Stomach (tissue), 9 donors: ENCODE results near the gene RNASEH2A. TPM values are rescaled to one million over a fixed set of nuclear protein-coding genes. Genes with fewer than 3 reads are reported as not detected.
A peak's percentile ranks its signal among the peaks of the same experiment; 100 is the strongest.

Experiments
- DNase-seq, 2 donors: peaks; one replicate each; pipeline versions ENCODE4 v3.0.0 to v3.0.0-alpha.2; 2013 to 2019
- H3K27ac ChIP-seq, 5 donors: fragments of 200-600 bp in 4 of 5; sonication (generic) in 4 of 5; one replicate each; pipeline ENCODE4 v1.5.1; 2013 to 2019; ENCODE audit warnings: mild to moderate bottlenecking in 1 of 5, moderate library complexity in 1 of 5
- H3K27me3 ChIP-seq, 3 donors: fragments of 200-600 bp; sonication (generic); one replicate each; pipeline ENCODE4 v1.5.1; 2017 to 2019; ENCODE audit warnings: mixed run types in 1 of 3
- H3K36me3 ChIP-seq, 4 donors: fragments of 200-600 bp; sonication (generic); 1 replicate in 3 of 4; 2 replicates in 1 of 4; pipeline ENCODE4 v1.5.1; 2016 to 2019
- H3K4me1 ChIP-seq, 4 donors: fragments of 200-600 bp; sonication (generic); one replicate each; pipeline ENCODE4 v1.5.1; 2016 to 2019
- H3K4me3 ChIP-seq, 4 donors: fragments of 200-600 bp; sonication (generic) in 3 of 4; one replicate each; pipeline ENCODE4 v1.5.1; 2016 to 2019; ENCODE audit warnings: mild to moderate bottlenecking in 1 of 4
- H3K9me3 ChIP-seq, 4 donors: fragments of 200-600 bp; sonication (generic); one replicate each; pipeline ENCODE4 v1.5.1; 2016 to 2019
- EP300 ChIP-seq: sonication (generic); formaldehyde crosslinking; IDR thresholded peaks from one replicate; pipeline ENCODE4 v1.6.1; 2017; ENCODE audit warnings: antibody characterized with exemption
- POLR2A ChIP-seq, 4 donors: fragments of 450-650 bp; IDR thresholded peaks; one replicate each; pipeline ENCODE4 v1.6.1; 2016; ENCODE audit warnings: antibody characterized with exemption in 4 of 4, control low read depth in 2 of 4, mild to moderate bottlenecking in 1 of 4, moderate library complexity in 1 of 4
- POLR2AphosphoS5 ChIP-seq, 3 donors: sonication (generic); formaldehyde crosslinking; IDR thresholded peaks; one replicate each; pipeline ENCODE4 v1.6.1; 2016; ENCODE audit warnings: antibody characterized with exemption in 3 of 3
- WGBS, 5 donors: extraction: QIAGEN DNeasy Blood & Tissue Kit in 3 of 5; methylation state at CpG; one replicate each; pipeline versions ENCODE4 v1.1.5 to v1.1.7; 2013 to 2018; 5-methylcytosine and 5-hydroxymethylcytosine counted together
- intact Hi-C: fragments of 100-400 bp; cut with DNase I; formaldehyde crosslinking; loops from one replicate; pipeline ENCODE4 v1.15.1; 2023; ENCODE audit warnings: low total_unique reads
- polyA plus RNA-seq, 3 donors: library from polyadenylated mRNA; stranded (reverse); fragments of 200-250 nt; gene quantifications; one replicate each; pipeline ENCODE4 v1.2.3, GENCODE V29; 2013
- total RNA-seq, 5 donors: library from RNA; depleted of rRNA; stranded (reverse); fragments of >200 nt; gene quantifications; one replicate each; pipeline versions ENCODE4 v1.1.0 to v1.2.3, GENCODE V29; 2014 to 2016
- TF ChIP-seq, protein P1 (sequence below), 7 experiments: fragments of 450-650 bp in 4 of 7; fragments of 200-600 bp in 3 of 7; sonication (generic) in 3 of 7; IDR thresholded peaks; one replicate each; pipeline ENCODE4 v1.5.1; 2016 to 2019; ENCODE audit warnings: antibody characterized with exemption in 7 of 7, control low read depth in 2 of 7, mild to moderate bottlenecking in 1 of 7
- donor health status: healthy with polysubstance abuse.
- donor health status: Bipolar disorder and iron deficiency.
- donor health status: healthy.

Gene RNASEH2A
- total and polyA plus RNA-seq, 8 donors = 0.45 to 36.2 (median 6.3) TPM

DNA sequence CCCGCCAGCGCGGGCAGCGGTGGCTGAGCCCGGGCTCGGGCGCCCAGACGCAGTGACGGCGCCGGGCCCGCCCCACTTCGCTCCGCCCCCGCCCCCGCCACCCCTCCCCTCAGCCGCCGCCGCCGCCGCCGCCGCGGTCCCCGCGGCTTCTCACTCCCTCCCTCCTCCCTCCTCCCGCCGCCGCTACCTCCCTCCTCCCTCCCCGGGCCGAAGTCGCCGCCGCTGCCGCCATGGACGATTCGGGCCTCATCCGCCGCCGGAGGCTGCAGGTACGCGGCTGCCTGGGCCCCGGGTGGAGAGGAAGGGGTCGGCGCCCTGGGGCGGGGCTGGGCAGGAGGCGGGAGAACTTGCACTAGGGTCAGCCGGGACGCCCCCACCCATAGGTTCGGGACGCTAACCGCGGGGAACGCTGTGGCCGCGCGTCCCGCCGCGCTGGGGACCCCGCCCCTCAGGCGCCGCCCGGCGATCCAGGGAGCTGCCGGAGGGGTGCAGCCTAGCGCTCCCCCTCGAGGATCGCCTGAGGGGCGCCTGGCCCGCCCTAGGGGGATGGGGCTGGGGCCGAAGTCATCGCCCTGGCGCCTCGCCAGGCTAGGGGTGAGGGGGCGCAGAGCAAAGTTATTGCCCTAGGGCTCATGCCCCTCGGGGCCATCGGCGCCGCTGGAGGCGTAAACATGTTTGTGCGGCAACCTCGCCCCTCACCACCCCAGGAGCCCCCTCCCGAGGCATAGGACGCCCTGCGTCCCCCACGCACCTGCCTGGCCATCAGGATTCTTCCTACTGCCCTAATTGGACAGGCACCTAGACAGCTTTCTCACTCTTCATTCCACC lies 27.6 kb downstream of the RNASEH2A start:
- 1 to 4% (median 2%) methylated on average over 28 to 79 of the region's 87 CpGs for WGBS, 5 donors
- Histone ChIP-seq H3K4me3 (peak overlapping the region; percentile 45 to 65 (median 48)), H3K9me3 (no peaks in the 10 kb centered on the region), H3K27me3 (peaks cover 38 to 100% (median 94%) of the 10 kb centered on the region in 3 donors), H3K27ac (no peak overlapping the region), H3K36me3 (no peaks in the 10 kb centered on the region), H3K4me1 (peaks cover 22 to 54% (median 46%) of the 10 kb centered on the region in 4 donors)
- intact Hi-C loops = no loop called here
- TF ChIP-seq POLR2AphosphoS5 (IDR thresholded peaks at IDR 0.05) (no peak), EP300 (no peak), POLR2A (IDR thresholded peaks at IDR 0.05) (no peak)
- TF ChIP-seq, protein P1, sequence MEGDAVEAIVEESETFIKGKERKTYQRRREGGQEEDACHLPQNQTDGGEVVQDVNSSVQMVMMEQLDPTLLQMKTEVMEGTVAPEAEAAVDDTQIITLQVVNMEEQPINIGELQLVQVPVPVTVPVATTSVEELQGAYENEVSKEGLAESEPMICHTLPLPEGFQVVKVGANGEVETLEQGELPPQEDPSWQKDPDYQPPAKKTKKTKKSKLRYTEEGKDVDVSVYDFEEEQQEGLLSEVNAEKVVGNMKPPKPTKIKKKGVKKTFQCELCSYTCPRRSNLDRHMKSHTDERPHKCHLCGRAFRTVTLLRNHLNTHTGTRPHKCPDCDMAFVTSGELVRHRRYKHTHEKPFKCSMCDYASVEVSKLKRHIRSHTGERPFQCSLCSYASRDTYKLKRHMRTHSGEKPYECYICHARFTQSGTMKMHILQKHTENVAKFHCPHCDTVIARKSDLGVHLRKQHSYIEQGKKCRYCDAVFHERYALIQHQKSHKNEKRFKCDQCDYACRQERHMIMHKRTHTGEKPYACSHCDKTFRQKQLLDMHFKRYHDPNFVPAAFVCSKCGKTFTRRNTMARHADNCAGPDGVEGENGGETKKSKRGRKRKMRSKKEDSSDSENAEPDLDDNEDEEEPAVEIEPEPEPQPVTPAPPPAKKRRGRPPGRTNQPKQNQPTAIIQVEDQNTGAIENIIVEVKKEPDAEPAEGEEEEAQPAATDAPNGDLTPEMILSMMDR (IDR thresholded peaks at IDR 0.05) = no peak
- DNase-seq = peak; percentile 28 to 71

DNA sequence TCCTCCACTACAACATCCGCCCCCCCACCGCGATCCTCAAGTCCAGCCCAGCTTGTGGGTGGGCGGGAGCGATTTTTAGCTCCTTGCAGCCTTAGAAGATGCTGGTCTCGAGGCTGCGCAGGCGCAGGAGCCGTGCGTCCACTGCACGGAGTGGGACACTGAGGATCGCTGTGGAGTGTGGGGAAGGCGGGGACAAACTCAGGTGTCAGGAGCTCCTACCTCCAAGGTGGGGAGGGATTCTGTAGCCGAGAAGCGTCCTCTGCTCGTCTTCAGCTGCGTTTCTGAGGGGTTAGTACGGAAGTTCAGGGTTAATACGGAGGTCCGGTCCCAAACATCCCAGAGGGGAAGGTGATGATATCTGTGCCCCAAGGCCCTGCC lies 28.2 kb downstream of the RNASEH2A start, which contains the start of gene RTBDN:
RTBDN (minus strand) TSS at position 14 of the 378 bp plus-strand sequence. CDS start 4,600 bp downstream, outside the sequence.
- DNase-seq = peak in 1 of 2 donors; percentile 37
- Histone ChIP-seq H3K36me3 (no peaks in the 10 kb centered on the region), H3K4me1 (peaks cover 24 to 55% (median 47%) of the 10 kb centered on the region in 4 donors), H3K27ac (no peak within 1 kb of the TSS), H3K27me3 (peaks cover 40 to 100% (median 94%) of the 10 kb centered on the region in 3 donors), H3K4me3 (peak within 1 kb of the TSS; percentile 45 to 65 (median 48)), H3K9me3 (no peaks in the 10 kb centered on the region)
- TF ChIP-seq, protein P1 (IDR thresholded peaks at IDR 0.05) = no peak
- TF ChIP-seq POLR2AphosphoS5 (IDR thresholded peaks at IDR 0.05) = no peak
- 4 to 14% (median 8%) methylated on average over 11 to 20 of the region's 20 CpGs for WGBS, 5 donors
- intact Hi-C loops = no loop called here

DNA sequence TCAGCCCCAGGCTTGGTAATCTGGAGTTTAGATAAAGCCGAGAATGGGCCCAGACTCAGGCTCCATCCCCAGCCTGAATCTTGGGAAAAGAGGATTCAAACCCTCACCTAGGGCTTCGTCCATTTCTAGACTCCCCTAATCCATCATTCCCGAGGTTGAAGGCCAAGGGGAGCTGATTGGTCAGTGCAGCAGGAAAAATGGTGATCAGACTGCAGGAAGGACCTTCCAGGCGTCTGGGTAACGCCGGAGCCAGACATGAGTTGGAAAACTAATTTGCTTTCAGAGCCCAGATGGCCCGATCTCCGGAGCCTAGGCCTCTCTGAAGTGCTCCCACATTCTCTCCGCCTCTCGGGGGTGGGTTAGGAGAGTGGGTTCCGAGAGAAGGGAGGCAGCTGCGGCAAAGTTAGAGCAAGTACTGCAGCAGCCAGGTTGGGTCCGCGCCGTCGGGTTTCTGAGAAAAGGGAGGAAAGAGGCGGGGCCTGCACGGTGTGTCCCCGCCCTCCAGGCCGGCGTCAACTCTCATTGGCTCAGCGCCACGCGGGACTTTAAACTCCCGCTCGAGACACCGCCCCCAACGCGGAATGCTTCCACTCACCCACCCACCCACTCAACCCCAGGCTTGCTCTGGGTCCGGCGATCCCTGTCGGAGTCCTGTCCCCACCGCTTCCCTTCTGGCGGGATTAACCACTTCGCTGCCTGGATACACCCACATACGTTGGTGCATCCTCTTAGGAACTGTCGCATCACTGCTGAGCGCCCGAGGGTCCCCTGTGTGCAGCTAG lies 28.8 kb downstream of the RNASEH2A start:
- H3K27me3 ChIP-seq = peaks cover 41 to 100% (median 94%) of the 10 kb centered on the region in 3 donors
- H3K4me3 ChIP-seq = no peak overlapping the region
- no peaks in the 10 kb centered on the region for H3K9me3 ChIP-seq
- H3K36me3 ChIP-seq = no peaks in the 10 kb centered on the region
- DNase-seq = peak; percentile 40 to 66
- 7 to 9% (median 9%) methylated on average over 38 to 39 of the region's 39 CpGs for WGBS, 5 donors
- peaks cover 24 to 55% (median 48%) of the 10 kb centered on the region in 4 donors for H3K4me1 ChIP-seq
- TF ChIP-seq POLR2A (IDR thresholded peaks at IDR 0.05) (no peak), EP300 (no peak), POLR2AphosphoS5 (IDR thresholded peaks at IDR 0.05) (no peak)
- TF ChIP-seq, protein P1 (IDR thresholded peaks at IDR 0.05) = no peak
- intact Hi-C loops = no loop called here
- H3K27ac ChIP-seq = no peak overlapping the region

DNA sequence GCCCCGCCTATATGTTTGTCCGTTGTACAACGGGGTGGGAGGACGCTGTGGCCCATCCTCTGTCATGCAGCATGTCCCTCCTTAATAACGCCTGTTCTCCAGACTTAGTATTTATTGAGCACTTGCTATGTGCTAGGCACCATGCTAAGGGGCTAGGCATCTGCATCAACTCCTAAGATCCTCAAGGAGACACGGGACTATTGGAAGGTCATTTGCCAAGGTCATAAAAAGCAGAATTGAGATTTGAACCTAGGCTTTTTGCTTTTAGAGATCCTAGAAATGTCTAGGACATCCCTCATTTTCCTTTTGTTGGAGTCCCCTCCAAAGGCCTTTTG lies 30.1 kb downstream of the RNASEH2A start:
- intact Hi-C loops = no loop called here
- TF ChIP-seq, protein P1 (IDR thresholded peaks at IDR 0.05) = no peak
- TF ChIP-seq EP300 (no peak), POLR2AphosphoS5 (IDR thresholded peaks at IDR 0.05) (no peak), POLR2A (IDR thresholded peaks at IDR 0.05) (no peak)
- peaks cover 31 to 67% (median 59%) of the 10 kb centered on the region in 4 donors for H3K4me1 ChIP-seq
- H3K9me3 ChIP-seq = no peaks in the 10 kb centered on the region
- H3K36me3 ChIP-seq = no peaks in the 10 kb centered on the region
- WGBS, 5 donors = 4 to 6% (median 5%) methylated on average over 5 to 6 of the region's 6 CpGs
- no peak overlapping the region for H3K4me3 ChIP-seq
- peaks cover 42 to 100% (median 99%) of the 10 kb centered on the region in 3 donors for H3K27me3 ChIP-seq
- H3K27ac ChIP-seq = no peak overlapping the region
- no peak for DNase-seq
